ENCODE data around the gene MTARC2.

The MTARC2 gene

DNA sequence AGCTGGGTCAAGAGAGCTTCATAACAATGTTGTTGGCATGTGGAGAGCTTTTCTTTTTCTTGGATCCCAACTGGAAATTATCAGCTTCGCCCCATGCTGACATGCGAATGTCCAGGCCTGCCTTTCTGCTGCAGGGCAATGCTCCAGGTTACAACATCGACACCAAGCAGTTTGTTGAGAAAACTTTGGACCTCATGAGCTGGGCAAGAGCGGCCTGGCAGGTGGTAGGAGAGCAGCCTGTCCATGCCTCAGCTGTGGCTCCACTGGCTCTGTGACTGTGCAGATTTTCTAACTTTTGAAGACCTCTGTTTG, 80.0 kb downstream of the MTARC2 start:
- no peak for DNase-seq (ENCODE audit: low read depth)

GRCh38 chr1:220828950-220829586, 80.9 kb downstream of the MTARC2 start:
- DNase-seq (ENCODE audit: low read depth) = no peak

GRCh38 chr1:220833436-220833835, 85.3 kb downstream of the MTARC2 start:
- no peak for DNase-seq (ENCODE audit: low read depth)
